PFSK-1 (cell line): ENCODE measurements around the gene HECTD2. TPM values are rescaled to one million over a fixed set of nuclear protein-coding genes. Genes with fewer than 3 reads are reported as not detected.

Experiments
- FOXP2 ChIP-seq: optimal IDR thresholded peaks from 2 replicates; pipeline ENCODE3; 2011; ENCODE audit warnings: borderline replicate concordance, control low read depth, inconsistent platforms; ENCODE audit not compliant: insufficient read depth; ENCODE audit errors: extremely low read length, extremely low read depth
- POLR2AphosphoS5 ChIP-seq: IDR thresholded peaks from 2 replicates; pipeline ENCODE4 v1.6.1; 2012; ENCODE audit warnings: low read depth, mild to moderate bottlenecking, control low read depth, low read length, moderate library complexity
- REST ChIP-seq, 2 experiments: IDR thresholded peaks; 2 replicates each; pipeline versions ENCODE4 v1.6.1 to v1.8.0; 2011 to 2012; ENCODE audit warnings: low read depth in 2 of 2, low read length in 2 of 2, control low read depth in 1 of 2, inconsistent platforms in 1 of 2, mild to moderate bottlenecking in 1 of 2, moderate library complexity in 1 of 2; ENCODE audit not compliant: insufficient read depth in 1 of 2
- SIN3A ChIP-seq: IDR thresholded peaks from 2 replicates; pipeline ENCODE4 v1.6.1; 2012; ENCODE audit warnings: mild to moderate bottlenecking, low read length, moderate library complexity, borderline replicate concordance; ENCODE audit not compliant: insufficient read depth
- TAF1 ChIP-seq: IDR thresholded peaks from 2 replicates; pipeline ENCODE4 v1.6.1; 2012; ENCODE audit warnings: low read length, control low read depth, borderline replicate concordance; ENCODE audit not compliant: insufficient read depth
- polyA plus RNA-seq: library from polyadenylated mRNA; unstranded; fragments of >200 nt; gene quantifications from one replicate; pipeline ENCODE4 v1.2.1, GENCODE V29; 2012; ENCODE audit warnings: low read depth, missing spikeins; ENCODE audit not compliant: insufficient read length

The HECTD2 gene
- polyA plus RNA-seq, result 3.6 TPM

- no peak for TF ChIP-seq REST (IDR thresholded peaks at IDR 0.05; ENCODE audit: insufficient read depth in 1 of 2, low read depth in 2 of 2, low read length in 2 of 2)
- TF ChIP-seq FOXP2, result peak; percentile 69
- TF ChIP-seq POLR2AphosphoS5, result peak; percentile 66; the same call in 1 of the 2 replicates
- 0 out of 2 replicates have a peak, but pooled peaks have one; percentile 14 for TF ChIP-seq TAF1
These were observed at the start of gene HECTD2 for GRCh38 chr10:91409869-91410637. HECTD2 (plus strand) TSS chr10:91410344; CDS start chr10:91410439, 95 bp downstream.

- no peak for TF ChIP-seq SIN3A
- TF ChIP-seq REST (IDR thresholded peaks at IDR 0.05; ENCODE audit: insufficient read depth in 1 of 2, low read depth in 2 of 2, low read length in 2 of 2), result no peak
- no peak for TF ChIP-seq FOXP2
- no peak for TF ChIP-seq TAF1
- no peak for TF ChIP-seq POLR2AphosphoS5
These were observed 49.7 kb upstream of the HECTD2 start for GRCh38 chr10:91360461-91360860.

- TF ChIP-seq FOXP2 (no peak), REST (IDR thresholded peaks at IDR 0.05; ENCODE audit: insufficient read depth in 1 of 2, low read depth in 2 of 2, low read length in 2 of 2) (no peak), POLR2AphosphoS5 (no peak), SIN3A (no peak), TAF1 (no peak)
These were observed 43.4 kb upstream of the HECTD2 start for GRCh38 chr10:91366704-91367103.

- TF ChIP-seq SIN3A (no peak), REST (IDR thresholded peaks at IDR 0.05; ENCODE audit: insufficient read depth in 1 of 2, low read depth in 2 of 2, low read length in 2 of 2) (no peak), POLR2AphosphoS5 (no peak), FOXP2 (no peak), TAF1 (no peak)
These were observed 43.0 kb upstream of the HECTD2 start for GRCh38 chr10:91367127-91367531.
